Heart left ventricle (tissue), 16 donors: ENCODE results near the gene FAM163B. TPM values are rescaled to one million over a fixed set of nuclear protein-coding genes. Genes with fewer than 3 reads are reported as not detected.

Source experiments
- ATAC-seq, 4 donors: fragments of 200-7000 bp; cut with Tn5 transposase; one replicate each; pipeline ENCODE4 v1.9.1; 2020 to 2022; ENCODE audit warnings: moderate library complexity in 4 of 4, mild to moderate bottlenecking in 3 of 4, moderate number of reproducible peaks in 1 of 4
- DNase-seq, 5 donors: peaks; one replicate each; pipeline ENCODE4 v3.0.0-alpha.2; 2020
- H3K27ac ChIP-seq, 12 donors: fragments of 200-600 bp; sonication (generic) in 4 of 12; one replicate each; pipeline versions ENCODE4 v1.5.0 to v1.8.0; 2016 to 2022; ENCODE audit warnings: mild to moderate bottlenecking in 2 of 12
- H3K27me3 ChIP-seq, 9 donors: fragments of 200-600 bp; sonication (generic) in 2 of 9; one replicate each; pipeline versions ENCODE4 v1.5.1 to v1.8.0; 2016 to 2022; ENCODE audit warnings: mild to moderate bottlenecking in 3 of 9
- H3K36me3 ChIP-seq, 9 donors: fragments of 200-600 bp; sonication (generic) in 2 of 9; one replicate each; pipeline versions ENCODE4 v1.5.0 to v1.8.0; 2018 to 2022; ENCODE audit warnings: mild to moderate bottlenecking in 2 of 9
- H3K4me1 ChIP-seq, 12 donors: fragments of 200-600 bp; sonication (generic) in 4 of 12; one replicate each; pipeline versions ENCODE4 v1.5.0 to v1.8.0; 2016 to 2022; ENCODE audit warnings: mild to moderate bottlenecking in 3 of 12
- H3K4me3 ChIP-seq, 12 donors: fragments of 200-600 bp; sonication (generic) in 4 of 12; one replicate each; pipeline versions ENCODE4 v1.5.0 to v1.8.0; 2017 to 2022; ENCODE audit warnings: mild to moderate bottlenecking in 9 of 12, moderate library complexity in 4 of 12
- H3K9me3 ChIP-seq, 12 donors: fragments of 200-600 bp; sonication (generic) in 4 of 12; one replicate each; pipeline versions ENCODE4 v1.5.0 to v1.8.0; 2016 to 2022; ENCODE audit warnings: mild to moderate bottlenecking in 1 of 12
- CTCF ChIP-seq, 12 donors: fragments of 200-600 bp; sonication (generic) in 4 of 12; IDR thresholded peaks; one replicate each; pipeline versions ENCODE4 v1.5.0 to v1.8.0; 2018 to 2022; ENCODE audit warnings: antibody characterized with exemption in 12 of 12, mild to moderate bottlenecking in 5 of 12
- POLR2A ChIP-seq, 2 donors: fragments of 450-650 bp; IDR thresholded peaks; one replicate each; pipeline ENCODE4 v1.6.1; 2017; ENCODE audit warnings: antibody characterized with exemption in 2 of 2, mild to moderate bottlenecking in 2 of 2, moderate library complexity in 2 of 2
- WGBS, 4 donors: extraction: QIAGEN DNeasy Blood & Tissue Kit in 2 of 4; methylation state at CpG; one replicate each; pipeline versions ENCODE4 v1.1.5 to v1.1.7; 2013 to 2018; 5-methylcytosine and 5-hydroxymethylcytosine counted together
- intact Hi-C, 10 donors: fragments of 100-400 bp; cut with DNase I; formaldehyde crosslinking; loops; one replicate each; pipeline versions ENCODE4 v1.11.1 to v1.14.2; 2022
- polyA plus RNA-seq, 2 donors: library from polyadenylated mRNA; stranded (reverse); fragments of 200-250 nt; gene quantifications; one replicate each; pipeline ENCODE4 v1.2.3, GENCODE V29; 2013
- total RNA-seq, 9 donors: library from RNA; depleted of rRNA in 2 of 9; stranded (reverse); fragments of >200 nt in 2 of 9; fragmentation: NEBNext Ultra II Directional in 3 of 9; extraction: Animal tissue kit (Norgen Biotek cat#: 25700) in 3 of 9; gene quantifications; one replicate each; pipeline versions ENCODE4 v1.1.0 to v1.2.4, GENCODE V29; 2016 to 2023
- donor health status: ischemic (EF 13 %, LVEDD 7.1; RV severe dilation, severe dysfunction).
- donor health status: healthy with polysubstance abuse.
- donor health status: DM: no; HTN: yes; CAD: no.
- donor health status: DM: no; HTN: no; CAD: no.
- donor health status: ischemic (EF 25% LVEDD 6.9; RV normal size, moderate dysfunction).
- donor health status: ischemic (EF 25% LVEDD 5.7; RV mildly dilated, moderate dysfunction).
- donor health status: healthy.
- donor health status: DM: yes; HTN: yes; CAD: no.
- donor health status: ischemic (EF 35%, LVEDD 5.7; RV mildly dilated, moderate dysfunction).
- donor health status: nonischemic (EF 11% LVEDD 7.7; RV severe dilation, severe dysfunction).
- donor health status: DM: yes; HTN: yes; CAD: no.
- donor health status: PGD.
- donor health status: ischemic (EF 29% LVEDD 5.4; RV normal size, mild dysfunction).
- donor health status: nonischemic (EF 23%, LVEDD 6.1; RV moderate dilation, normal function).

The FAM163B gene
- total and polyA plus RNA-seq, 11 donors: 0.08 TPM; not detected in 10

- TF ChIP-seq POLR2A (IDR thresholded peaks at IDR 0.05): no peak
- TF ChIP-seq CTCF (IDR thresholded peaks at IDR 0.05): no peak
- H3K27ac ChIP-seq: no peak overlapping the region
- no peaks in the 10 kb centered on the region for H3K36me3 ChIP-seq
- no peaks in the 10 kb centered on the region for H3K9me3 ChIP-seq
- intact Hi-C loops: loop anchor here in 4 of 10 donors (5.0 to 10.0 kb wide), 3 partner anchors 191 to 464 kb away; partner anchors contain the start of gene VAV2 (in 1 of the 4)
- peaks cover 0 to 26% (median 0%) of the 10 kb centered on the region in 9 donors for H3K27me3 ChIP-seq
- DNase-seq: no peak
- peaks cover 3 to 67% (median 41%) of the 10 kb centered on the region in 12 donors for H3K4me1 ChIP-seq
- H3K4me3 ChIP-seq: no peak overlapping the region
- WGBS, 4 donors: 55 to 77% (median 60%) methylated on average over 9 of the region's 9 CpGs
- ATAC-seq: no peak
These were observed 77.9 kb downstream of the FAM163B start for GRCh38 chr9:133531293-133531692.

DNA sequence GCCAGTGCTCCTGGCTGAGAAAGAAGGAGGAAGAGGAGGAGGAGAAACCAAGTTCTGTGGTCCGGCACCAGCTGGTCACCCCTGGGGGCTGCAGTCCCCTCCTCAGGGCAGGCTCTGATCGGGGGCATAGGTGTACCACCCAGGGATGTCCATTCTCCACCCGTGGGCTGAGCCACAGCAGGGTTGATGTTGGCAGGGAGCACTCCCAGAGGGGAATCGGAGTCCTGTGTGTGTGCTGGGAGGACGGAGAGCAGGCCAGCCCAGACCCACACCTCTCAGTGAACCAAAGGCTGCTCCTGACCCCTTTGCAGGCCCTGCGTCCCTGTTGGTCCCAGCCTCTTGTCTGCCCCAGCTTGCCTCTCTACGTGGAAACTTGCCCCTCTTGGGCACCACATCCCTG is 79.3 kb downstream of the FAM163B start:
- no peak overlapping the region for H3K4me3 ChIP-seq
- 91 to 96% (median 93%) methylated on average over 4 to 7 of the region's 7 CpGs for WGBS, 4 donors
- H3K4me1 ChIP-seq: peaks cover 3 to 65% (median 41%) of the 10 kb centered on the region in 12 donors
- TF ChIP-seq POLR2A (IDR thresholded peaks at IDR 0.05): no peak
- no peak for TF ChIP-seq CTCF (IDR thresholded peaks at IDR 0.05)
- no peak overlapping the region for H3K27ac ChIP-seq
- H3K36me3 ChIP-seq: no peaks in the 10 kb centered on the region
- DNase-seq (no peak), ATAC-seq (no peak)
- peaks cover 0 to 26% (median 0%) of the 10 kb centered on the region in 9 donors for H3K27me3 ChIP-seq
- intact Hi-C loops: loop anchor here in 4 of 10 donors (5.0 to 10.0 kb wide), 3 partner anchors 192 to 465 kb away; partner anchors contain the start of gene VAV2 (in 1 of the 4)
- no peaks in the 10 kb centered on the region for H3K9me3 ChIP-seq

DNA sequence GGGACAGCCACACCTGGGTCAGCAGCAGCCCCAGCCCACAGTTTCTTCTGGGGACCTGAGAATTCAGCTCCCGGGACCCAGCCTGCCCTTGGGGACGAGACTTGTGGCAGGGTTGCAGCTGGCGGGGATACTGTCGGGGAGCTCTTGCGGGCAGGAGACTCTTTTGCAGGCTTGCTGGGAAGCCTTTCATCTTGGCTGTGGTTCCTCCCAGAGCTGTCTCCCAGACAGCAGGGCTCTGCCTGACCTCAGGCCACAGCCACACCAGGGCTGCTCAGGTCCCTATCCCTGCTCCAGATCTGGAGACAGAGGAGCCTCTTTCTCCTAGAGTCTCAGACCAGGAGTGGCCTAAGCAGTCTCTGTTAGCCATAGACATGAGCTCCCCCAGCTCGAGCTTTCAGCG is 79.7 kb downstream of the FAM163B start:
- no peak for ATAC-seq
- H3K36me3 ChIP-seq: no peaks in the 10 kb centered on the region
- 86 to 91% (median 88%) methylated on average over 7 of the region's 7 CpGs for whole genome bisulfite sequencing, 4 donors
- no peak for DNase-seq
- H3K27me3 ChIP-seq: peaks cover 0 to 26% (median 0%) of the 10 kb centered on the region in 9 donors
- H3K9me3 ChIP-seq: no peaks in the 10 kb centered on the region
- H3K4me1 ChIP-seq: peaks cover 3 to 61% (median 36%) of the 10 kb centered on the region in 12 donors
- no peak overlapping the region for H3K27ac ChIP-seq
- intact Hi-C loops: no loop called here
- no peak for TF ChIP-seq POLR2A (IDR thresholded peaks at IDR 0.05)
- TF ChIP-seq CTCF (IDR thresholded peaks at IDR 0.05): no peak
- H3K4me3 ChIP-seq: no peak overlapping the region

- DNase-seq (no peak), ATAC-seq (no peak)
- no peak for TF ChIP-seq CTCF (IDR thresholded peaks at IDR 0.05)
- TF ChIP-seq POLR2A (IDR thresholded peaks at IDR 0.05): no peak
- 80 to 84% (median 83%) methylated on average over 3 to 11 of the region's 11 CpGs for WGBS, 4 donors
- Histone ChIP-seq H3K36me3 (no peaks in the 10 kb centered on the region), H3K4me1 (peaks cover 3 to 55% (median 32%) of the 10 kb centered on the region in 12 donors), H3K9me3 (no peaks in the 10 kb centered on the region), H3K27me3 (peaks cover 0 to 26% (median 0%) of the 10 kb centered on the region in 9 donors), H3K27ac (no peak overlapping the region), H3K4me3 (no peak overlapping the region)
- intact Hi-C loops: no loop called here
These were observed 80.3 kb downstream of the FAM163B start for GRCh38 chr9:133528876-133529241.
